ENCODE data around the gene PSD2.

The PSD2 gene

DNA sequence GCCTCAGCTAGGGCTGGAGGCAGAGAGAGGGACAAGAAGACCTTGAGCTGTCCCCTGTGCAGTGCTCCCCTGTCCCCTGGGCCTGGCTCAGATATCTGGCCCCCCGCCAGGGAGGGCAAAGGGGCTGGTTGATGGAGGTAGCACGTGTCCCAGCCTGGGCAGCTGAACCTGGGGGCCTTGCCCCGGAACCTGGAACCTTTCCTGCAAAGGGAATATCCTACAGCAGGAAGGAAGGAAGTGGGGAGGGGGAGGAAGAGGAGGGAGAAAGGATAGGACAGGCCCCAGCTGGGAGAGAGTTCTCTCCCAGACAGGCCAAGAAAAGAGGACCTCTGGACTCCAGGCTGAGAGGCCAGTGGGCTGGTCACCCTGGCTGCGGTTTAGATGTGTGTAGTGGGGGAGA, 27.6 kb upstream of the PSD2 start:
- DNase-seq (ENCODE audit: low read depth): no peak
- no peak overlapping the region for H3K4me3 ChIP-seq (ENCODE audit: low read depth, low read length)
- TF ChIP-seq, protein P1, sequence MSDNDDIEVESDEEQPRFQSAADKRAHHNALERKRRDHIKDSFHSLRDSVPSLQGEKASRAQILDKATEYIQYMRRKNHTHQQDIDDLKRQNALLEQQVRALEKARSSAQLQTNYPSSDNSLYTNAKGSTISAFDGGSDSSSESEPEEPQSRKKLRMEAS (IDR thresholded peaks at IDR 0.05; ENCODE audit: low read depth, low read length): no peak
- TF ChIP-seq MYC (IDR thresholded peaks at IDR 0.05; ENCODE audit: low read depth, low read length) (no peak), POLR2A (IDR thresholded peaks at IDR 0.05; ENCODE audit: extremely low read depth, insufficient read length) (no peak)
- TF ChIP-seq, protein P2, sequence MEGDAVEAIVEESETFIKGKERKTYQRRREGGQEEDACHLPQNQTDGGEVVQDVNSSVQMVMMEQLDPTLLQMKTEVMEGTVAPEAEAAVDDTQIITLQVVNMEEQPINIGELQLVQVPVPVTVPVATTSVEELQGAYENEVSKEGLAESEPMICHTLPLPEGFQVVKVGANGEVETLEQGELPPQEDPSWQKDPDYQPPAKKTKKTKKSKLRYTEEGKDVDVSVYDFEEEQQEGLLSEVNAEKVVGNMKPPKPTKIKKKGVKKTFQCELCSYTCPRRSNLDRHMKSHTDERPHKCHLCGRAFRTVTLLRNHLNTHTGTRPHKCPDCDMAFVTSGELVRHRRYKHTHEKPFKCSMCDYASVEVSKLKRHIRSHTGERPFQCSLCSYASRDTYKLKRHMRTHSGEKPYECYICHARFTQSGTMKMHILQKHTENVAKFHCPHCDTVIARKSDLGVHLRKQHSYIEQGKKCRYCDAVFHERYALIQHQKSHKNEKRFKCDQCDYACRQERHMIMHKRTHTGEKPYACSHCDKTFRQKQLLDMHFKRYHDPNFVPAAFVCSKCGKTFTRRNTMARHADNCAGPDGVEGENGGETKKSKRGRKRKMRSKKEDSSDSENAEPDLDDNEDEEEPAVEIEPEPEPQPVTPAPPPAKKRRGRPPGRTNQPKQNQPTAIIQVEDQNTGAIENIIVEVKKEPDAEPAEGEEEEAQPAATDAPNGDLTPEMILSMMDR (IDR thresholded peaks at IDR 0.05; ENCODE audit: low read depth, low read length): no peak

DNA sequence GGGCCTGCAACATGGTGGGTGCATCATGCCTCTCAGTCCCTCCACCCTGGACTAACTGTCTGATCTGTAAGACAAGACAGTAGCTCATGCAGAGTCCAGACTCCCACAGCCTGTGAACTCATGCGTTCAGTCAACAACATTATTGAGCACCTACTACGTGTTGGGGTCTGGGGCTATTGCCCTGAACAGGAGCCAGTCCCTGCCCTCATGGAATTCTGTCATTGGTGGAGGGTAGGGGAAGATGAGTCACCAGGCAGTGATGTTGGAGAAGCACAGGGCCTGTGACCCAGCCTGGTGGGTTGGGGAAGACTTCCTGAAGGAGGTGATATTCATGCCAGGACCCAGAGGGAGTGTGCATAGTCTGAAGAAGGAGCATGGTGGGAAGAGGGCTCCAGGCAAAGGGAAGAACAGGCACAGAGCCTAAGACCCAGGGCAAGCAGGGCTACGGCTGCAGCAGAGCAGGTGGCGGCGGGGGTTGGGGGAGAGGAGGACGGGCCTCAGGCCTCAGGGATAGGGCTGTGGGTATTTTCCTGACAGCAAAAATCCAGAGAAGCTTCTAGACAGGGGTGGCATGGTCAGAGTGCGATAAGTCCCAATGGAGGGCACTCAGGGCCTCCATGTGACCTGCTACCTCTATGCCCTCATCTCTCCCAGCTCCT, 26.7 kb upstream of the PSD2 start:
- H3K4me3 ChIP-seq (ENCODE audit: low read depth, low read length): no peak overlapping the region
- no peak for DNase-seq (ENCODE audit: low read depth)
- TF ChIP-seq, protein P2 (IDR thresholded peaks at IDR 0.05; ENCODE audit: low read depth, low read length): no peak
- TF ChIP-seq POLR2A (IDR thresholded peaks at IDR 0.05; ENCODE audit: extremely low read depth, insufficient read length) (no peak), MYC (IDR thresholded peaks at IDR 0.05; ENCODE audit: low read depth, low read length) (no peak)
- TF ChIP-seq, protein P1 (IDR thresholded peaks at IDR 0.05; ENCODE audit: low read depth, low read length): no peak

DNA sequence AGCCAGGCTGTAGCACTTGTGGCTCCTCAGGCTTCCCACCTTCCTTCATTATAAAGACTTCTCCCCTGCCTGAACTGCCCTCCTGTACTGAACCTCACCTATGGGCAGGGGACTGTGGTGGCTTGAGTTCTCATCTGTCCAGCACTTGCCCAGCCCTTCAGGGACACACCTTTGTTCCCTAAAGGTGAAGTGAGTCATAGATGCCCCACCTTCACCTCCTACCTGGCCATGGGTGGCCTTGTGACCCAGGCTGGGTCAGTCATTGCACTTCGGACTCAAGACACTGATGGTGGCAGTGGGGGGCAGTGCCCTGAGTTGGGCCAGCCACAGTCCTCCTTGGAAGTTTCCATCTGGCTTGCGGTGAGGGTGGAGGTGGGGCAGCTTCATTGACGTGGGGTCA, 26.1 kb upstream of the PSD2 start:
- DNase-seq (ENCODE audit: low read depth): no peak
- no peak for TF ChIP-seq POLR2A (IDR thresholded peaks at IDR 0.05; ENCODE audit: extremely low read depth, insufficient read length)
- no peak for TF ChIP-seq MYC (IDR thresholded peaks at IDR 0.05; ENCODE audit: low read depth, low read length)
- TF ChIP-seq, protein P2 (IDR thresholded peaks at IDR 0.05; ENCODE audit: low read depth, low read length): no peak
- TF ChIP-seq, protein P1 (IDR thresholded peaks at IDR 0.05; ENCODE audit: low read depth, low read length): no peak
- H3K4me3 ChIP-seq (ENCODE audit: low read depth, low read length): no peak overlapping the region

DNA sequence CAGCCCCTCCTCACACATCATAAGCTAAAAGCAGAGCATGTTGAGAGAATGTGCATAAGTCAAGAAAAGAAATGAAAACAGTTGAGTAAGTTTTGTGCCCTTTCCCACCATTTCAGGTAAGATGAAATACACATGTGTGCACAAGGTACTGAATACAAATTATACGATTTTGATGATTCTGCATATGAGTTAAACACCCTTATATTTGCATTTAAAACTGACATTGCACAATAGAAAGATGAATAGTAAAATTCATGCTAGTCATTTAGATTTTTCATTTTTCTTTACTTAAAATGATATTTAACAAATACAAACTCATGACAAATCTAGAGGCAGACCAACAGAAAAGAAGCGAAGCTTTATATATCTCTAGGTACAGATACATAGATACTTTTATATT, 24.9 kb upstream of the PSD2 start:
- H3K4me3 ChIP-seq (ENCODE audit: low read depth, low read length): no peak overlapping the region
- DNase-seq (ENCODE audit: low read depth): no peak
- TF ChIP-seq, protein P1 (IDR thresholded peaks at IDR 0.05; ENCODE audit: low read depth, low read length): no peak

DNA sequence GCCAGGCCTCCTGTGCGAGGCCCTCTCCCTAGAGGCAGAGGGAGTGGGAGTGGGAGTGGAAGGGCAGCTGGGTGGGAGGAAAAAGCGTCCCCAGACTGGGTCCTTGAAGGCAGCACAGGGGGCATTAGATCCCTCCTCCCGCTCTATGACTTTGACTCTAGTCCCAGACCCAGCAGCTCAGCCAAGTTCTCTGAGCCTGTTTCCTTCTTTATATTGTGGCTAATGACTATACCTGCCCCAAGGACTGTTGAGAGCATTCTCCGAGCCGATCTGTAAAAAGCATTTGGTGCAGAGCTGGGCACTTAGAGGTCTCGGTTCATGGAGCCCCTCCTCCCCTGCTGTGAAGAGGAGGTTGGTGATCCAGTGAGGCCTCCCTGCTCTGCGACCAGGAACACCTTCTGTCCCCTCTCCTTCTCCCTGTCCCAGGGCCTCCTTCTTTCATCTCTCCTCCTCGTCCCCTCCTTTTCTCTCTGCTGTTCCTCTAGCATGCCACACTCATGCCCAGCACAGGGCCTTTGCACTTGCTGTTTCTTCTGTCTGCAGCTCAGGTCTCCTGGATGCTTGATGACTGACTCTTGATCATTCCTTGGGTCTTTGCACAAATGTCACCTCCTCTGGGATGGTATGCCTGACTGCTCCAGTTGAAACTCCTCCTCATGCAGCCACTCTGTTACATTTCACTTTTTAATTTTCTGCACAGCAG, 23.4 kb upstream of the PSD2 start:
- no peak for DNase-seq (ENCODE audit: low read depth)
- TF ChIP-seq POLR2A (IDR thresholded peaks at IDR 0.05; ENCODE audit: extremely low read depth, insufficient read length) (no peak), MYC (IDR thresholded peaks at IDR 0.05; ENCODE audit: low read depth, low read length) (no peak)
- TF ChIP-seq, protein P1 (IDR thresholded peaks at IDR 0.05; ENCODE audit: low read depth, low read length): no peak
- TF ChIP-seq, protein P2 (IDR thresholded peaks at IDR 0.05; ENCODE audit: low read depth, low read length): no peak
- no peak overlapping the region for H3K4me3 ChIP-seq (ENCODE audit: low read depth, low read length)

DNA sequence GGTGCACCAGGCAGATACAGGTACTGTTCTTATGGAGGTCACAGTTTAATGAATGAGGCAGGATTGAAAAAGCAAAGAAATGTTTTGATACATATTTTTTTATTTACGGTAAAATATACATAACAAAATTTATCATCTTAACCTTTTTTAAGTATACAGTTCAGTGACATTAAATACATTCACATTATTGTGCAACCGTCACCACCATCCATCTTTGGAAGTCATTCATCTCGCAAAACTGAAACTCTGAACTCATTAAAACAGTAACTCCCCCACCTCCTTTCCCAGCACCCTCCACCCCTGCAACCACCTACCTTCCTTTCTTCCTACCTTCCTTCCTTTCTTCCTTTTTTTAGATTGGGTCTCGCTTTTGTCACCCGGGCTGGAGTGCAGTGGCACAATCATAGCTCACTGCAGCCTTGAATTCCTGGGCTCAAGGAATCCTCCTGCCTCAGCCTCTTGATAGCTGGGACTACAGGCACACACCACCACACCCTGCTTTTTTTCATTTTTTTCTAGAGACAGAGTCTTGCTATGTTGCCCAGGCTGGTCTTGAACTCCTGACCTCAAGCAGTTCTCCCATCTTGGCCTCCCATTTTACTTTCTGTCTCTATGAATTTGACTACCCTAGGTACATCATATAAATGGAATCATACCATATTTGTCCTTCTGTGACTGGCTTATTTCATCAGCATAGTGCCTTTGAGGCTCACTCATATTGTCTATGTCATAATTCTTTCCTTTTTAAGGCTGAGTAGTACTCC, 22.5 kb upstream of the PSD2 start:
- no peak overlapping the region for H3K4me3 ChIP-seq (ENCODE audit: low read depth, low read length)
- TF ChIP-seq, protein P2 (IDR thresholded peaks at IDR 0.05; ENCODE audit: low read depth, low read length): no peak
- TF ChIP-seq MYC (IDR thresholded peaks at IDR 0.05; ENCODE audit: low read depth, low read length) (no peak), POLR2A (IDR thresholded peaks at IDR 0.05; ENCODE audit: extremely low read depth, insufficient read length) (no peak)
- TF ChIP-seq, protein P1 (IDR thresholded peaks at IDR 0.05; ENCODE audit: low read depth, low read length): no peak
- no peak for DNase-seq (ENCODE audit: low read depth)

All from NB4 (cell line).